RWPE2 (cell line): Measurements from ENCODE around the gene SNAPC5.

Source experiments
- ATAC-seq: fragments of 200-7000 bp; cut with Tn5 transposase; 3 replicates; pipeline ENCODE4 v1.9.1; 2021; ENCODE audit warnings: low read depth
- DNase-seq: peaks from one replicate; pipeline ENCODE4 v3.0.0-alpha.2; 2020; ENCODE audit warnings: low spot score
- H3K27ac ChIP-seq: fragments of 450-650 bp; 2 replicates; pipeline ENCODE4 v1.5.1; 2017; ENCODE audit warnings: mild to moderate bottlenecking; ENCODE audit not compliant: poor library complexity, severe bottlenecking
- H3K27me3 ChIP-seq: fragments of 250-450 bp; sonication (Bioruptor Pico); 2 replicates; pipeline ENCODE4 v1.5.1; 2021; ENCODE audit warnings: mild to moderate bottlenecking, moderate library complexity; ENCODE audit not compliant: insufficient read depth, poor library complexity, severe bottlenecking
- H3K36me3 ChIP-seq: fragments of 250-450 bp; sonication (Bioruptor Pico); 2 replicates; pipeline ENCODE4 v1.5.1; 2020; ENCODE audit warnings: low read depth, mild to moderate bottlenecking, moderate library complexity
- H3K4me1 ChIP-seq: fragments of 250-450 bp; sonication (Bioruptor Pico); 2 replicates; pipeline ENCODE4 v1.5.1; 2021; ENCODE audit warnings: mild to moderate bottlenecking, moderate library complexity; ENCODE audit not compliant: insufficient read depth, poor library complexity, severe bottlenecking
- H3K4me3 ChIP-seq: fragments of 250-450 bp; sonication (Bioruptor Pico); 2 replicates; pipeline ENCODE4 v1.5.1; 2021; ENCODE audit warnings: mild to moderate bottlenecking, moderate library complexity; ENCODE audit not compliant: severe bottlenecking
- H3K9me3 ChIP-seq: fragments of 250-450 bp; sonication (Bioruptor Pico); 2 replicates; pipeline ENCODE4 v1.5.1; 2021; ENCODE audit warnings: mild to moderate bottlenecking, moderate library complexity; ENCODE audit not compliant: severe bottlenecking
- TF ChIP-seq, protein P1 (sequence below): fragments of 450-650 bp; IDR thresholded peaks from one replicate; pipeline ENCODE4 v1.5.1; 2017; ENCODE audit warnings: mild to moderate bottlenecking, moderate library complexity; ENCODE audit not compliant: poor library complexity, severe bottlenecking

Gene SNAPC5

DNA sequence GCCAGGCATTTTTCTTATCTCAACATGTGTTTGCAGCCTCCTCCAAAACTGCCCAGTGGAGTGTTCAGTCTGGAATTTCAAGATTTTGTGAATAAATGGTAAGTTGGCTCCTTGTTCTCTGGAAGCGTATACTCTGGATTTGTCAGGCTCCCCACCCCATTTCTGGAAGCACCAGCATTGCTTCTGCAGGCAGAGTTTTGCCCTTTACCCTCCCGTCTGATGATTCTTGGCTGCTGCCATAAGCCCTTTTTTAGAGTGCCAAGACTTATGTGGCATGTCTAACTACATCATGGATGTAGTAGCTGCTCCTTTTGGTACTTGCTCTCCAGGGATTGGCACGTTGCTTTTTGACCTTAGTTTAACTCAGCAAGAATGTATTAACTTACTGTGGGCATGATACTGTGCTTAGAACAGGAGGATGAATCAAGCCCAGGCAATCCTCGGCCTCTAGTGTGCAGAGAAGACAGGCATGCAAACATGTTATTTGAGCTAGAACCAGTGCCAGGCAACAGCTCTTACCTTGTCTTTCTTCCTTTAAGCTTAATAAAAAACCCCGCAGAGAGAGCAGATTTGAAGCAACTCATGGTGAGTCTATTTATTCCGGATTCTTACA lies 8.3 kb downstream of the SNAPC5 start:
- H3K36me3 ChIP-seq = peaks cover 100% of the 10 kb centered on the region

GRCh38 chr15:66488525-66488924 lies 9.0 kb downstream of the SNAPC5 start:
- peaks cover 98% of the 10 kb centered on the region for H3K36me3 ChIP-seq

More for the DNA sequence above, 8.3 kb downstream of the SNAPC5 start:
- Histone ChIP-seq H3K27me3 (no peaks in the 10 kb centered on the region), H3K4me3 (no peak overlapping the region), H3K4me1 (no peaks in the 10 kb centered on the region), H3K9me3 (no peaks in the 10 kb centered on the region), H3K27ac (no peak overlapping the region)
- ATAC-seq = no peak
- no peak for DNase-seq
- TF ChIP-seq, protein P1, sequence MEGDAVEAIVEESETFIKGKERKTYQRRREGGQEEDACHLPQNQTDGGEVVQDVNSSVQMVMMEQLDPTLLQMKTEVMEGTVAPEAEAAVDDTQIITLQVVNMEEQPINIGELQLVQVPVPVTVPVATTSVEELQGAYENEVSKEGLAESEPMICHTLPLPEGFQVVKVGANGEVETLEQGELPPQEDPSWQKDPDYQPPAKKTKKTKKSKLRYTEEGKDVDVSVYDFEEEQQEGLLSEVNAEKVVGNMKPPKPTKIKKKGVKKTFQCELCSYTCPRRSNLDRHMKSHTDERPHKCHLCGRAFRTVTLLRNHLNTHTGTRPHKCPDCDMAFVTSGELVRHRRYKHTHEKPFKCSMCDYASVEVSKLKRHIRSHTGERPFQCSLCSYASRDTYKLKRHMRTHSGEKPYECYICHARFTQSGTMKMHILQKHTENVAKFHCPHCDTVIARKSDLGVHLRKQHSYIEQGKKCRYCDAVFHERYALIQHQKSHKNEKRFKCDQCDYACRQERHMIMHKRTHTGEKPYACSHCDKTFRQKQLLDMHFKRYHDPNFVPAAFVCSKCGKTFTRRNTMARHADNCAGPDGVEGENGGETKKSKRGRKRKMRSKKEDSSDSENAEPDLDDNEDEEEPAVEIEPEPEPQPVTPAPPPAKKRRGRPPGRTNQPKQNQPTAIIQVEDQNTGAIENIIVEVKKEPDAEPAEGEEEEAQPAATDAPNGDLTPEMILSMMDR = no peak

DNA sequence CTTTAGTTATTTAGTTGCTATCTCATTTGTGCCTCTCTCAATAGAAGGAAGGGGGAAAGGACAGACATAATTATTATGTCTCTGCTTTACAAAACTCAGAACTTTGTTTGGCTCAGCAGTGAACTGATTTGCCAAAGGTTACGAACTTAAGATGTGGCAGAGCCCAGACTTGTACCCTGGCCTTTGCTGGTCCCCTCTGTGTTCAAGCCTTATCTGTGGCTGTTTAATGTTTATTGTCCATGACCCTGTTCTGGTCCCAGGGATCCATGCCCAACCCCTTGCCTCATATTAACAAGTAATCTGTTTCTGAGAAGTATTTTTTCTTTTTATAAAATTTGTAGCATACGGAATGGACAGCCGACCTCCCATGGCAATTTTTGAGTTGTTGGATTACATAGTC lies 10.7 kb downstream of the SNAPC5 start:
- DNase-seq = no peak
- H3K4me3 ChIP-seq = no peak overlapping the region
- H3K27me3 ChIP-seq = no peaks in the 10 kb centered on the region
- no peak for ATAC-seq
- peaks cover 98% of the 10 kb centered on the region for H3K36me3 ChIP-seq
- H3K9me3 ChIP-seq = no peaks in the 10 kb centered on the region
- no peaks in the 10 kb centered on the region for H3K4me1 ChIP-seq
- no peak overlapping the region for H3K27ac ChIP-seq
- TF ChIP-seq, protein P1 = no peak

More at GRCh38 chr15:66488525-66488924, 9.0 kb downstream of the SNAPC5 start:
- DNase-seq (no peak), ATAC-seq (no peak)
- no peaks in the 10 kb centered on the region for H3K9me3 ChIP-seq
- H3K27me3 ChIP-seq = no peaks in the 10 kb centered on the region
- H3K4me1 ChIP-seq = no peaks in the 10 kb centered on the region
- no peak overlapping the region for H3K27ac ChIP-seq
- no peak overlapping the region for H3K4me3 ChIP-seq
- TF ChIP-seq, protein P1 = no peak

- Histone ChIP-seq H3K27me3 (no peaks in the 10 kb centered on the region), H3K4me3 (no peak overlapping the region), H3K4me1 (peaks cover 18% of the 10 kb centered on the region), H3K36me3 (peaks cover 90% of the 10 kb centered on the region), H3K27ac (no peak overlapping the region), H3K9me3 (no peaks in the 10 kb centered on the region)
- ATAC-seq (no peak), DNase-seq (peak; percentile 35)
- TF ChIP-seq, protein P1 = no peak
Measured at GRCh38 chr15:66484539-66485112, 12.9 kb downstream of the SNAPC5 start.

- Histone ChIP-seq H3K4me3 (no peak overlapping the region), H3K27me3 (no peaks in the 10 kb centered on the region), H3K9me3 (no peaks in the 10 kb centered on the region), H3K27ac (peak overlapping the region; percentile 60), H3K36me3 (peaks cover 75% of the 10 kb centered on the region), H3K4me1 (peaks cover 18% of the 10 kb centered on the region)
- TF ChIP-seq, protein P1 = no peak
- DNase-seq (peak; percentile 52), ATAC-seq (0 out of 3 replicates have a peak, but pooled peaks have one; percentile 2)
Measured at GRCh38 chr15:66483131-66483566, 14.4 kb downstream of the SNAPC5 start.
